Panc1 (cell line): ENCODE results near the gene CINP.
"Not testable (repeated sequence)": the region's sequence is repeated elsewhere in the genome, so short reads cannot be mapped to it uniquely, and the experiment has no call there.

Experiments
- POLR2AphosphoS5 ChIP-seq: IDR thresholded peaks from 2 replicates; pipeline ENCODE4 v1.6.1; 2012; ENCODE audit warnings: mild to moderate bottlenecking, low read depth, low read length, moderate library complexity
- SIN3A ChIP-seq: IDR thresholded peaks from 2 replicates; pipeline ENCODE4 v1.6.1; 2012; ENCODE audit warnings: low read depth, mild to moderate bottlenecking, low read length, moderate library complexity, borderline replicate concordance; ENCODE audit not compliant: insufficient read depth
- TCF7L2 ChIP-seq: IDR thresholded peaks from 2 replicates; pipeline ENCODE4 v1.6.1; 2011; ENCODE audit warnings: mild to moderate bottlenecking, low read depth, low read length, inconsistent platforms
- TF ChIP-seq, protein P1 (sequence below): fragments of 450-650 bp; IDR thresholded peaks from 2 replicates; pipeline ENCODE4 v1.5.1; 2017; ENCODE audit warnings: mild to moderate bottlenecking
- TF ChIP-seq, protein P2 (sequence below), 2 experiments: IDR thresholded peaks; 2 replicates each; pipeline ENCODE4 v1.6.1; 2011 to 2012; ENCODE audit warnings: low read depth in 2 of 2, control low read depth in 1 of 2, low read length in 1 of 2, mild to moderate bottlenecking in 1 of 2, moderate library complexity in 1 of 2; ENCODE audit not compliant: insufficient read depth in 1 of 2

DNA sequence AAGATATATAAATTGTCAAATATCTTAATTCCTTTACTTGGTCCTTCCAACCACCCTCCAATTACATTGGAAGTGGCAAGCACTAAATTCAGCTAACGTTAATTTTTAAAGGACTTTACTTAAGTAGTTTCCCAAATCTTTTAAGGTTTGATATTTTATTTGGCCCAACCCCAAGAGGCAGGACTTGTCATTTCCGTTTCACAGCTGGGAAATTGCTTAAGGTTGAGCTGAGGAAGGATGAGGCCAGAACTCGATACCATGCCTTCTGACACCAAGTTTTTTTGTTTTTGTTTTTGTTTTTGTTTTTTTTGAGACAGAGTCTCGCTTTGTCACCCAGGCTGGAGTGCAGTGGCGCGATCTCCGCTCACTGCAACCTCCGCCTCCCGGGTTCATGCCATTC is 11.1 kb downstream of the CINP start:
- TF ChIP-seq, protein P1, sequence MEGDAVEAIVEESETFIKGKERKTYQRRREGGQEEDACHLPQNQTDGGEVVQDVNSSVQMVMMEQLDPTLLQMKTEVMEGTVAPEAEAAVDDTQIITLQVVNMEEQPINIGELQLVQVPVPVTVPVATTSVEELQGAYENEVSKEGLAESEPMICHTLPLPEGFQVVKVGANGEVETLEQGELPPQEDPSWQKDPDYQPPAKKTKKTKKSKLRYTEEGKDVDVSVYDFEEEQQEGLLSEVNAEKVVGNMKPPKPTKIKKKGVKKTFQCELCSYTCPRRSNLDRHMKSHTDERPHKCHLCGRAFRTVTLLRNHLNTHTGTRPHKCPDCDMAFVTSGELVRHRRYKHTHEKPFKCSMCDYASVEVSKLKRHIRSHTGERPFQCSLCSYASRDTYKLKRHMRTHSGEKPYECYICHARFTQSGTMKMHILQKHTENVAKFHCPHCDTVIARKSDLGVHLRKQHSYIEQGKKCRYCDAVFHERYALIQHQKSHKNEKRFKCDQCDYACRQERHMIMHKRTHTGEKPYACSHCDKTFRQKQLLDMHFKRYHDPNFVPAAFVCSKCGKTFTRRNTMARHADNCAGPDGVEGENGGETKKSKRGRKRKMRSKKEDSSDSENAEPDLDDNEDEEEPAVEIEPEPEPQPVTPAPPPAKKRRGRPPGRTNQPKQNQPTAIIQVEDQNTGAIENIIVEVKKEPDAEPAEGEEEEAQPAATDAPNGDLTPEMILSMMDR, result not testable (repeated sequence)
- TF ChIP-seq, protein P2, sequence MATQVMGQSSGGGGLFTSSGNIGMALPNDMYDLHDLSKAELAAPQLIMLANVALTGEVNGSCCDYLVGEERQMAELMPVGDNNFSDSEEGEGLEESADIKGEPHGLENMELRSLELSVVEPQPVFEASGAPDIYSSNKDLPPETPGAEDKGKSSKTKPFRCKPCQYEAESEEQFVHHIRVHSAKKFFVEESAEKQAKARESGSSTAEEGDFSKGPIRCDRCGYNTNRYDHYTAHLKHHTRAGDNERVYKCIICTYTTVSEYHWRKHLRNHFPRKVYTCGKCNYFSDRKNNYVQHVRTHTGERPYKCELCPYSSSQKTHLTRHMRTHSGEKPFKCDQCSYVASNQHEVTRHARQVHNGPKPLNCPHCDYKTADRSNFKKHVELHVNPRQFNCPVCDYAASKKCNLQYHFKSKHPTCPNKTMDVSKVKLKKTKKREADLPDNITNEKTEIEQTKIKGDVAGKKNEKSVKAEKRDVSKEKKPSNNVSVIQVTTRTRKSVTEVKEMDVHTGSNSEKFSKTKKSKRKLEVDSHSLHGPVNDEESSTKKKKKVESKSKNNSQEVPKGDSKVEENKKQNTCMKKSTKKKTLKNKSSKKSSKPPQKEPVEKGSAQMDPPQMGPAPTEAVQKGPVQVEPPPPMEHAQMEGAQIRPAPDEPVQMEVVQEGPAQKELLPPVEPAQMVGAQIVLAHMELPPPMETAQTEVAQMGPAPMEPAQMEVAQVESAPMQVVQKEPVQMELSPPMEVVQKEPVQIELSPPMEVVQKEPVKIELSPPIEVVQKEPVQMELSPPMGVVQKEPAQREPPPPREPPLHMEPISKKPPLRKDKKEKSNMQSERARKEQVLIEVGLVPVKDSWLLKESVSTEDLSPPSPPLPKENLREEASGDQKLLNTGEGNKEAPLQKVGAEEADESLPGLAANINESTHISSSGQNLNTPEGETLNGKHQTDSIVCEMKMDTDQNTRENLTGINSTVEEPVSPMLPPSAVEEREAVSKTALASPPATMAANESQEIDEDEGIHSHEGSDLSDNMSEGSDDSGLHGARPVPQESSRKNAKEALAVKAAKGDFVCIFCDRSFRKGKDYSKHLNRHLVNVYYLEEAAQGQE (IDR thresholded peaks at IDR 0.05; ENCODE audit: insufficient read depth in 1 of 2, low read depth in 2 of 2, low read length in 1 of 2), result not testable (repeated sequence)
- TF ChIP-seq SIN3A, POLR2AphosphoS5, TCF7L2: not testable (repeated sequence)
